BE2C (cell line): Measurements from ENCODE around the gene C1orf141.

ENCODE experiments used
- DNase-seq: peaks from one replicate; pipeline ENCODE4 v3.0.0-alpha.2; 2020
- H3K27me3 ChIP-seq: fragments of 250-450 bp; sonication (Bioruptor Pico); 2 replicates; pipeline ENCODE4 v1.5.1; 2020; ENCODE audit warnings: mild to moderate bottlenecking
- H3K36me3 ChIP-seq: fragments of 250-450 bp; sonication (Bioruptor Pico); 2 replicates; pipeline ENCODE4 v1.5.1; 2020; ENCODE audit warnings: mild to moderate bottlenecking
- H3K4me1 ChIP-seq: fragments of 250-450 bp; sonication (Bioruptor Pico); 2 replicates; pipeline ENCODE4 v1.5.1; 2020
- H3K4me3 ChIP-seq: 2 replicates; pipeline ENCODE4 v1.5.1; 2011; ENCODE audit warnings: low read depth, low read length
- H3K9me3 ChIP-seq: fragments of 250-450 bp; sonication (Bioruptor Pico); 2 replicates; pipeline ENCODE4 v1.5.1; 2020
- CTCF ChIP-seq: IDR thresholded peaks from 2 replicates; pipeline ENCODE4 v1.5.1; 2012; ENCODE audit warnings: mild to moderate bottlenecking, low read depth, low read length

Gene C1orf141

GRCh38 chr1:67058242-67058641 is 76.5 kb downstream of the C1orf141 start:
- H3K36me3 ChIP-seq = no peaks in the 10 kb centered on the region
- DNase-seq = no peak
- no peak overlapping the region for H3K4me3 ChIP-seq
- no peak for TF ChIP-seq CTCF
- no peaks in the 10 kb centered on the region for H3K4me1 ChIP-seq
- H3K9me3 ChIP-seq = no peaks in the 10 kb centered on the region
- H3K27me3 ChIP-seq = no peaks in the 10 kb centered on the region

- Histone ChIP-seq H3K27me3 (no peaks in the 10 kb centered on the region), H3K9me3 (no peaks in the 10 kb centered on the region), H3K4me1 (no peaks in the 10 kb centered on the region), H3K4me3 (peak within 1 kb of the TSS; percentile 79), H3K36me3 (no peaks in the 10 kb centered on the region)
- DNase-seq = peak; percentile 78
- TF ChIP-seq CTCF = no peak
Observed at GRCh38 chr1:67053785-67054772, 80.7 kb downstream of the C1orf141 start, which contains the start of gene SLC35D1. TSS of gene SLC35D1 (minus strand) at chr1:67054148. CDS start at chr1:67054013, 135 bp downstream.

- no peaks in the 10 kb centered on the region for H3K4me1 ChIP-seq
- no peaks in the 10 kb centered on the region for H3K36me3 ChIP-seq
- H3K4me3 ChIP-seq = peak overlapping the region; percentile 79
- H3K27me3 ChIP-seq = no peaks in the 10 kb centered on the region
- peak; percentile 40 for DNase-seq
- no peaks in the 10 kb centered on the region for H3K9me3 ChIP-seq
- no peak for TF ChIP-seq CTCF
Observed at GRCh38 chr1:67053535-67053784, 81.3 kb downstream of the C1orf141 start.

- Histone ChIP-seq H3K4me3 (peak overlapping the region; percentile 79), H3K27me3 (no peaks in the 10 kb centered on the region), H3K9me3 (no peaks in the 10 kb centered on the region), H3K36me3 (no peaks in the 10 kb centered on the region), H3K4me1 (no peaks in the 10 kb centered on the region)
- no peak for TF ChIP-seq CTCF
- DNase-seq = peak; percentile 11
Observed at GRCh38 chr1:67052741-67053534, 81.8 kb downstream of the C1orf141 start.

GRCh38 chr1:67051196-67051595 is 83.6 kb downstream of the C1orf141 start:
- no peaks in the 10 kb centered on the region for H3K4me1 ChIP-seq
- no peak for TF ChIP-seq CTCF
- H3K36me3 ChIP-seq = no peaks in the 10 kb centered on the region
- H3K4me3 ChIP-seq = no peak overlapping the region
- no peak for DNase-seq
- no peaks in the 10 kb centered on the region for H3K27me3 ChIP-seq
- no peaks in the 10 kb centered on the region for H3K9me3 ChIP-seq
